ENCODE data around the gene VENTX. TPM values are rescaled to one million over a fixed set of nuclear protein-coding genes. Genes with fewer than 3 reads are reported as not detected.
A peak's percentile ranks its signal among the peaks of the same experiment; 100 is the strongest.

VENTX gene
- total and polyA plus RNA-seq, 8 donors = 0.15 to 3.2 (median 0.51) TPM; not detected in 2

- WGBS, 5 donors = 83 to 93% (median 87%) methylated on average over 11 to 54 of the region's 54 CpGs
- H3K9me3 ChIP-seq = peaks cover 0 to 4% (median under 1%) of the 10 kb centered on the region in 4 donors
- intact Hi-C loops (cut with DNase I; ENCODE audit: low total_unique reads) = no loop called here
- TF ChIP-seq CTCF (IDR thresholded peaks at IDR 0.05) (no peak), POLR2AphosphoS5 (IDR thresholded peaks at IDR 0.05) (no peak), POLR2A (IDR thresholded peaks at IDR 0.05) (no peak), EP300 (IDR thresholded peaks at IDR 0.05) (no peak)
- peaks cover 0 to 47% (median 16%) of the 10 kb centered on the region in 3 donors for H3K27me3 ChIP-seq
- DNase-seq = no peak
- H3K27ac ChIP-seq = no peak overlapping the region
- H3K36me3 ChIP-seq = no peaks in the 10 kb centered on the region
- no peaks in the 10 kb centered on the region for H3K4me1 ChIP-seq
- no peak overlapping the region for H3K4me3 ChIP-seq
These were observed 38.8 kb upstream of the VENTX start for GRCh38 chr10:133198621-133199487.

- no peaks in the 10 kb centered on the region for H3K9me3 ChIP-seq
- 82 to 89% (median 84%) methylated on average over 7 to 13 of the region's 13 CpGs for WGBS, 5 donors
- TF ChIP-seq EP300 (IDR thresholded peaks at IDR 0.05) = no peak
- TF ChIP-seq POLR2A (IDR thresholded peaks at IDR 0.05) = no peak
- TF ChIP-seq POLR2AphosphoS5 (IDR thresholded peaks at IDR 0.05) = no peak
- TF ChIP-seq CTCF (IDR thresholded peaks at IDR 0.05) = no peak
- H3K4me3 ChIP-seq = no peak overlapping the region
- intact Hi-C loops (cut with DNase I; ENCODE audit: low total_unique reads) = no loop called here
- no peaks in the 10 kb centered on the region for H3K4me1 ChIP-seq
- no peaks in the 10 kb centered on the region for H3K36me3 ChIP-seq
- DNase-seq = no peak
- no peak overlapping the region for H3K27ac ChIP-seq
- H3K27me3 ChIP-seq = peaks cover 0 to 47% (median 16%) of the 10 kb centered on the region in 3 donors
These were observed 38.2 kb upstream of the VENTX start for GRCh38 chr10:133199488-133199885.

- H3K4me1 ChIP-seq = no peaks in the 10 kb centered on the region
- no peak overlapping the region for H3K4me3 ChIP-seq
- intact Hi-C loops (cut with DNase I; ENCODE audit: low total_unique reads) = no loop called here
- H3K36me3 ChIP-seq = no peaks in the 10 kb centered on the region
- TF ChIP-seq POLR2AphosphoS5 (IDR thresholded peaks at IDR 0.05) = no peak
- no peak for TF ChIP-seq EP300 (IDR thresholded peaks at IDR 0.05)
- TF ChIP-seq CTCF (IDR thresholded peaks at IDR 0.05) = no peak
- no peak for TF ChIP-seq POLR2A (IDR thresholded peaks at IDR 0.05)
- peaks cover 0 to 51% (median 16%) of the 10 kb centered on the region in 3 donors for H3K27me3 ChIP-seq
- 31 to 60% (median 42%) methylated on average over 1 to 38 of the region's 38 CpGs for WGBS, 5 donors
- no peak overlapping the region for H3K27ac ChIP-seq
- no peaks in the 10 kb centered on the region for H3K9me3 ChIP-seq
- peak in 1 of 2 donors; percentile 32 for DNase-seq
These were observed 37.6 kb upstream of the VENTX start for GRCh38 chr10:133199992-133200611.

- intact Hi-C loops (cut with DNase I; ENCODE audit: low total_unique reads) = no loop called here
- no peaks in the 10 kb centered on the region for H3K9me3 ChIP-seq
- peaks cover 0 to 55% (median 16%) of the 10 kb centered on the region in 3 donors for H3K27me3 ChIP-seq
- no peak overlapping the region for H3K27ac ChIP-seq
- H3K36me3 ChIP-seq = no peaks in the 10 kb centered on the region
- H3K4me3 ChIP-seq = no peak overlapping the region
- 81 to 89% (median 83%) methylated on average over 3 to 15 of the region's 15 CpGs for WGBS, 5 donors
- no peaks in the 10 kb centered on the region for H3K4me1 ChIP-seq
- TF ChIP-seq POLR2AphosphoS5 (IDR thresholded peaks at IDR 0.05) (no peak), CTCF (IDR thresholded peaks at IDR 0.05) (no peak), EP300 (IDR thresholded peaks at IDR 0.05) (no peak), POLR2A (IDR thresholded peaks at IDR 0.05) (no peak)
- no peak for DNase-seq
These were observed 37.0 kb upstream of the VENTX start for GRCh38 chr10:133200621-133201031.
